Hematopoietic multipotent progenitor cell treated with erythropoietin and hydrocortisone succinate and interleukin-3 and kit ligand, for 17 days (in vitro differentiated cells): Measurements from ENCODE around the gene LRP3.
"Not testable (repeated sequence)": the region's sequence is repeated elsewhere in the genome, so short reads cannot be mapped to it uniquely, and the experiment has no call there.

Experiments used
- DNase-seq: peaks from one replicate; pipeline ENCODE4 v3.0.0-alpha.2; 2015; ENCODE audit warnings: low spot score

LRP3 gene

GRCh38 chr19:33202546-33203507 lies 8.7 kb downstream of the LRP3 start:
- DNase-seq, result no peak

GRCh38 chr19:33203529-33203928 lies 9.4 kb downstream of the LRP3 start:
- no peak for DNase-seq

GRCh38 chr19:33204136-33204973 lies 10.2 kb downstream of the LRP3 start:
- no peak for DNase-seq

DNA sequence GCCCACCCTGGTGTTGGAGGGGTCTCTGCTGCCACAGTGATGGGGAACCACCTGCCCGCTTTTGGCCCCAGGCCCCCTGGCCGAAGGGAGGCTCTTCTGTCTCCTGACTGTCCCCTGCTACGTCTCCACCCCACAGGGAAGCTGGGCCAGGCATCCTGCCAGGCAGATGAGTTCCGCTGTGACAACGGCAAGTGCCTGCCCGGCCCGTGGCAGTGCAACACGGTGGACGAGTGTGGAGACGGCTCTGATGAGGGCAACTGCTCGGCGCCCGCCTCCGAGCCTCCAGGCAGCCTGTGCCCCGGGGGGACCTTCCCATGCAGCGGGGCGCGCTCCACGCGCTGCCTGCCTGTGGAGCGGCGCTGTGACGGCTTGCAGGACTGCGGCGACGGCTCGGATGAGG lies 11.0 kb downstream of the LRP3 start:
- DNase-seq, result no peak

- DNase-seq, result no peak
Observed at GRCh38 chr19:33205531-33206260, 11.6 kb downstream of the LRP3 start.

GRCh38 chr19:33206261-33207039 lies 12.3 kb downstream of the LRP3 start:
- DNase-seq, result no peak

DNA sequence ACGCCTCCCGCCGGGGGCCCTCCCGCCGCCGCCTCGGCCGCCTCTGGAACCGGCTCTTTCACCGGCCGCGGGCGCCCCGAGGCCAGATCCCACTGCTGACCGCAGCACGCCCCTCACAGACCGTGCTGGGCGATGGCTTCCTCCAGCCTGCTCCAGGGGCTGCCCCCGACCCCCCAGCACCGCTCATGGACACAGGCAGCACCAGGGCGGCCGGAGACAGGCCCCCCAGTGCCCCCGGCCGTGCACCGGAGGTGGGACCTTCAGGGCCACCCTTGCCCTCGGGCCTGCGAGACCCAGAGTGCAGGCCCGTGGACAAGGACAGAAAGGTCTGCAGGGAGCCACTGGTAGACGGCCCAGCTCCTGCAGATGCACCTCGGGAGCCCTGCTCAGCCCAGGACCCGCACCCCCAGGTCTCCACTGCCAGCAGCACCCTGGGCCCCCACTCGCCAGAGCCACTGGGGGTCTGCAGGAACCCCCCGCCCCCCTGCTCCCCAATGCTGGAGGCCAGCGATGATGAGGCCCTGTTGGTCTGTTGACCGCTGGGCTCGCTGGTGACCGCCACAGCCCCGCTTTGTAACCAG lies 13.0 kb downstream of the LRP3 start:
- no peak for DNase-seq

DNA sequence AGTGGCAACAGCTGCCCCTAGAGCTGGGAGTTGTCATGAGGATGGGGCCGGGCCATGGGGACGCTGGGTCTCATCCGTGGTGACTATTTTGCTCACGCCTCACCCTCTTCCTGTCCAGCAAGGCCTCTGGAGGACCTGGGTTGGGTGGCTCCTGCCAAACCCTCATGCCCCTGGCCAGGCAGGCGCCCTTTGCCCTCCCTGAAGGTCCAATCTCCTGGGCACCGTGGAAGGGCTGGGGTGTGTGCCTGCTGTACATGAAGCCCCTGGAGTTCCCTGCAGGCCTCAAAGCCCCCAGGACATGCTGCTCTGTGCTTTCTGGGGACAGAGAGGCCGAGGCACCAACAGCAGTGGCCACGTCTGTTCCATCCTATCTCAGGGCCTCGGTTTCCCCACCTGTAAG lies 13.8 kb downstream of the LRP3 start:
- no peak for DNase-seq

- no peak for DNase-seq
Observed at GRCh38 chr19:33208371-33208895, 14.3 kb downstream of the LRP3 start.

GRCh38 chr19:33208904-33209849 lies 15.0 kb downstream of the LRP3 start:
- DNase-seq, result no peak

GRCh38 chr19:33209850-33210230 lies 15.7 kb downstream of the LRP3 start:
- not testable (repeated sequence) for DNase-seq

DNA sequence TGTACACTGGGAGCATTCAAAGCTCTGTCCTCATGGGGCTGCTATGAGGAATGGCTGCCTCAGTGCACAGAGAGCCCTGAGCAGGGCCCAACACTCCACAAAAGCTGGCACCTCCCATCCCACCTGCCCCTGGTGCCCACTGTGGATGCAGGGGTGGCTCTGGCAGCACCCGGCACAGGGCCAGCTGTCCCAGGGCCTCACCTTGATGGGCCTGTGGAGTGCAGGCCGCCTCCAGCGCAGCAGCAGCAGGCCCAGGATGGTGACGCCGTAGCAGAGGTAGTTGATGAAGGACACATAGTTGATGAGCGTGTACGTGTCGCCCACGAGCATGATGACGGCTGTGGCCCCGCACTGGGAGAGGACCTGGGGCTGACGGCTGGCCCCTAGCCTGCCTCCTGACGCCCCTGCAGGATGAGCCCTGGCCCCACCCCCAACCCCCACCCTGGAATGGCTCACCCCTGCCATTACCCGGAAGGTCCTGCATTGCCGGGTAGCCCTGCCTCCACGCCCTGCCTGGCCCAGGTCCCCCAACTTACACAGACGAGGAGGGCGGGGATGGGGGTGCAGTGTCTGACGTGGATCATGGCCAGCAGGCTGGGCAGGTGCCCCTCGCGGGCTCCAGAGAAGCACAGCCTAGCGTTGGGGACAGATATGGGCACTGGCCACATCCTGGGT lies 16.3 kb downstream of the LRP3 start:
- DNase-seq, result no peak

DNA sequence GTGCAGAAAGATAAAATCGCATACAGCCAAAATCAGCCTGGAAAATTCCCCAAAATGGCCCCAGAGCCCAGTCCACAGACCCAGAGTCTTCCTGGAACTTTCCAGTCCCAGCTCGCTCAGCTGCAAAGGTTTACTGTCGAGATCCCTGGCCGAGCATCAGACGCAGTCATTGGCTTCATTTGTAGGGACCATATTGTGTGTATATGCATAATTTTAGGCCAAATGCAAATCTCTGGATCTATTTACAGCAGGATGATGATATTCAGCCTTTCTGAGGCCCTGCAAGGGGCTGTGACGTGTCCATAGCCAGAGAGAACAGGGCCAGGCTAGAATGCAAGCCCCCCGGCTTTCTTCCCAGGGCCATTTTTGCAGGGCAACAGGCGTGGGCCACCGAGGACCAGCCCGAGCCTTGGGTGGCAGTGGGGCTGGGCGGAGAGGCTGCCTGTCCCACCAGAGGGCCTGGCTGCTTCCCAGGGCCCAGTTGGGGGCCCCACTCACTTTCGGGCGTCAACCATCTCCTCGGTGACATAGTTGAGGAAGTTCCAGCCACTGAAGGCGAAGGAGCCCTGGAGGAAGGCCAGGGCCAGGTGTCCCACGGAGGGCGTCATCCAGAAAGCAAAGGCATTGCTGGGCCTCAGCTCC lies 17.8 kb downstream of the LRP3 start:
- no peak for DNase-seq

- no peak for DNase-seq
Observed at GRCh38 chr19:33212436-33213172, 18.5 kb downstream of the LRP3 start.

- DNase-seq, result no peak
Observed at GRCh38 chr19:33214596-33214995, 20.5 kb downstream of the LRP3 start.

DNA sequence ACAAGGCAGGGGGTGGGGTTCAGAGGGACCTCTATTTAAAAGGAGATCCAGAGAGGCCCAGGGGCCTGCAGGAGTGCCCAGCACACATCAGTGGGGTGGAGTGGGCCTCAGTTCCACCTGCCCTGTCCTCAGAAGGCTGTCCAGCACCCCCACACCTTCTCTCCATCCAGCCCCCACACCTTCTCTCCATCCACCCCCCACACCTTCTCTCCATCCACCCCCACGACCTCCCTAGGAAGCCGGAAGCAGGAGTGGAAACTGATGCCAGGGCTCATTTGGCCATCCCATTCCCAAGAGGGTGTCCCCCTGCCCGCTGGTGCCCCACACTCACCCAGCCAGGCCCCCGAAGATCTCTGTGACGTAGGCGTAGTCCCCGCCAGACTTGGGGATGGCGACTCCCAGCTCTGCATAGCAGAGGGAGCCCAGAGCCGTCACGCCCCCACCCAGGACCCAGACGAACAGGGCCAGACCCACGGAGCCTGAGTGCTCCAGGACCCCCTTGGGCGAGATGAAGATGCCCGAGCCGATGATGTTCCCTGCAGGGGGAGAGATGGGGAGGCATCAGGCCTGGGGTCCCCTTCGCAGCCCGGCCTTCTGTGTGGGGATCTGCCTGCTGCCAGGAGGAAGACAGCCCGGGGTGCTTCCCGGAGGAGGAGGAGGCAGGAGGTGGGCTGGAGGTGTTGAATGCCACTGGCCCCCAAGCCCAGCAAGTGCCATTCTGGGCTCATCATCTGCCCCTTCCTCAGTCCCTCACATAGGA lies 21.5 kb downstream of the LRP3 start:
- no peak for DNase-seq

GRCh38 chr19:33216198-33216830 lies 22.2 kb downstream of the LRP3 start:
- no peak for DNase-seq
